Pulmonary artery endothelial cell (primary cell): Measurements from ENCODE around the gene OPRL1. TPM values are rescaled to one million over a fixed set of nuclear protein-coding genes. Genes with fewer than 3 reads are reported as not detected.

ENCODE experiments used
- DNase-seq: peaks from one replicate; pipeline ENCODE4 v3.0.0-alpha.2; 2011; ENCODE audit warnings: low read depth, low spot score
- total RNA-seq: library from RNA; depleted of rRNA; stranded (reverse); fragments of >200 nt; gene quantifications from 2 replicates; pipeline ENCODE4 v1.2.3, GENCODE V29; 2014

The OPRL1 gene
- total RNA-seq, 1 donor from 2014 or later = 2.0 TPM

DNA sequence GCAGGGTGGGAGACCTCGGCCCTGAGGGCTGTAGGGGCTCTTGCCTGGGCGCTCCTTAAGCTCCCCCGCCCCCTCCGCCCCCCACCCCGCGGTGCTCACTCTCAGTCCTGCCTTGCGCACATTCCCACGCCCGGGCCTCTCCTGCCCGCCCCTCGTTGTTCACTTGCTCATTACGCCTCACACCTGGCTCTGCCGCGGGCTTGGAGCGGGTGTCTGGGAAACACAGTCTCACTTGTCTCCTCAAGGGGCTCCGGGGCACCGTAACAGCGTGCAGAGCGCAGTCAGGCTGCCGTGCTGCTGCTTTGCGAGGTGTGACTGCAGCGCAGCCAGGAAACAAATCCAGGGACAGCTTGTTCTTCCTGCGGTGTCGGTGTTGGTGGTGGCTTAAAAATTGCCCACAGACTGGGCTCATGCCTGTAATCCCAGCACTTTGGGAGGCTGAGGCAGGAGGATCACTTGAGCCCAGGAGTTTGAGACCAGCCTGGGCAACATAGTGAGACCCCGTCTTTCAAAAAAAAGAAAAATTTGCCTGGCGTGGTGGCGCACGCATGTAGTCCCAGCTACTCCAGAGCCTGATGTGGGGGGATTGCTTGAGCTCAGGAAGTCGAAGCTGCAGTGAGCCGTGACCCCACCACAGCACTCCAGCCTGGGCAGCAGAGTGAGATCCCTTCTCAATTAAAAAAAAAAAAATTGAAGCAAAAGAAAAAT lies 22.9 kb downstream of the OPRL1 start:
- DNase-seq = no peak

- no peak for DNase-seq
These were observed 24.2 kb downstream of the OPRL1 start for GRCh38 chr20:64103871-64104666.

DNA sequence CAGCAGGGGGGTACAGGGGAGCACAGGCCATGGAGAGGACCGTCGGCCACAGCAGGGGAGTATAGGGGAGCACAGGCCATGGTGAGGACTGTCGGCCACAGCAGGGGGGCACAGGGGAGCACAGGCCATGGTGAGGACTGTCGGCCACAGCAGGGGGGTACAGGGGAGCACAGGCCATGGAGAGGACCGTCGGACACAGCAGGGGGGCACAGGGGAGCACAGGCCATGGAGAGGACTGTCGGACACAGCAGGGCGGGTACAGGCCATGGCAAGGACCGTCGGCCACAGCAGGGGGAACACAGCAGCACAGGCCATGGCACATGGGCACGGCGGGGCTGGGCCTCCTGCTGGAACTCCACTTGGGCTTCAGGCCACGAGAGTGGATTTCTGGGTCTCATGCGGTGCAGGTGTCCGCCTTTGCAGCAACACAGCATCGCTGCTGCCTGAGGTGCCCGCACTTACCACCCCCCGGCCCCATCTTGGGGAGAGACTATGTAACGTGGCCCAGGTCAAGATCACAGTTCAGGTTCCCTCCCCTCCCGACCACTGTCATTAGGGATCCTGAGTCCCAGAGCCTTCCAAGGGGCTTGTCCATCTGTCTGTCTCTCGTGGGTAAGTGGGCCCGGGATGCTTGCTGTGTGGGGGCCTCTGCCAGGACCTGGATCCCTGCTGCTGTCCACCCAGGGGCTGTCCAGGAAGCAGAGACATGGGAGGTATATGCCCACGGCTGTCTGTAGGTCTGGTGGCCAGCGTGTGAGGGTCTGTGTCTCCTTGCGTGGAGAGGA lies 25.0 kb downstream of the OPRL1 start:
- DNase-seq = no peak

- no peak for DNase-seq
These were observed 26.1 kb downstream of the OPRL1 start for GRCh38 chr20:64105846-64106434.

DNA sequence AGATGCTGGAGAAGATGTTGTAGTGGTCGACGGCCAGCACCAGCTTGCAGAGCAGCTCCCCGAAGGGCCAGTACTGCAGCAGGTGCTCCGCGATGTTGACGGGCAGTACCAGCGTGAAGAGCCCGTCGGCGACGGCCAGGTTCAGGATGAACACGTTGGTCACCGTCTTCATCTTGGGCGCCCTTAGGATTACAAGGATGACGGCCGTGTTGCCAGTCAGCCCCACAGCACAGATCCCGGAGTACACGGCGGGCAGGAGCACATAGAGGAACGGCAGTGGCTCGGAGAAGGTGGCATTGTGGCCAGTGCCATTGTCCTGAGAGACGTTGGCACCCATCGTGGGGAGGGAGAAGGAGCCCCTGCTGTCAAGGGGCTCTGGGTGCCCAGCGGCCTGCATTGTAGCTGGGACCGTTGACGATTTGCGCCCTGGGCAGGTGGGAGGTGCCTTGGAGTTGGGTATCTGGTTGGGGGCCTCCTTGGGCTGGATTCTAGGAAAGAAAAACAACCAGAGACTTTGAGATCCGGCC lies 26.6 kb downstream of the OPRL1 start:
- DNase-seq = no peak

DNA sequence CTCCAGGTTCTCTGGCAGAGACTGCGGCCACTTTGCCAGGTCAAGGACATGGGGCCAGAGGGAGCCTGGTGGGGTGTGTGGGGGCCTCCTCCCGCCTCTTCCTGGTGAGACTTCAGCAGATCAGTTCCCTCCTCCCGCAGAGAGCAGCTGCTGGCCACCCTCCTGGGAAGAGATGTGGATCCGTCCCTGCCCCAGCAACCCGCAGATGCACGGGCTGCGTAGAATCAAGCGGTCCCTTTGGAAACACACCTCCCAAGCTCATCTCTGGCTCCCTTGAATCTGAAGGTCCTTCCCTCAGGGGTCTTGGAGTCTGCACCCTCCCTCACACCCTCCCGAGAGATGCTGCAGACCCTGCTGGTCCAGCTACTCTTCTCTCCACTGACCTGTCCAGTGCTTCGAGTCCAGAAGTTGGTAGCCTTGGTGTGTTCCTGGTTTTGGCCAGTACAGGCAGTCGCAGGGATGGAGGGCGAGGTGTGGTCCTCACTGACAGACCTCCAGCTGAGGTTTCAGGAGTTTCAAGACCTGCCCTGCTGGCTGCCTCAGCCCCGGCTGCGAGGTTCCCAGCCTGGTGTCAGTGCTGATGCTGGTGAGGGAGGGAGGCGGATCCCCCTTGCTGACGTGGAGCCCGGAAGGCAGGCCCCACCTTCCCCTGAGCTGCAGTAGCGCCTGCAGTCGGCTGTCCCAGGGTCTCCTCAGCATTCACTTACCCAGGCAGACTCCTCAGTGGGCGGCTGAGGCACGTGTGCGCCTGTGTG lies 27.3 kb downstream of the OPRL1 start, which contains the start of gene NPBWR2:
NPBWR2 (minus strand) TSS at position 585 of the 755 bp plus-strand sequence. CDS start 734 bp downstream, outside the sequence.
- no peak for DNase-seq

GRCh38 chr20:64107736-64108457 lies 28.0 kb downstream of the OPRL1 start:
- no peak for DNase-seq

DNA sequence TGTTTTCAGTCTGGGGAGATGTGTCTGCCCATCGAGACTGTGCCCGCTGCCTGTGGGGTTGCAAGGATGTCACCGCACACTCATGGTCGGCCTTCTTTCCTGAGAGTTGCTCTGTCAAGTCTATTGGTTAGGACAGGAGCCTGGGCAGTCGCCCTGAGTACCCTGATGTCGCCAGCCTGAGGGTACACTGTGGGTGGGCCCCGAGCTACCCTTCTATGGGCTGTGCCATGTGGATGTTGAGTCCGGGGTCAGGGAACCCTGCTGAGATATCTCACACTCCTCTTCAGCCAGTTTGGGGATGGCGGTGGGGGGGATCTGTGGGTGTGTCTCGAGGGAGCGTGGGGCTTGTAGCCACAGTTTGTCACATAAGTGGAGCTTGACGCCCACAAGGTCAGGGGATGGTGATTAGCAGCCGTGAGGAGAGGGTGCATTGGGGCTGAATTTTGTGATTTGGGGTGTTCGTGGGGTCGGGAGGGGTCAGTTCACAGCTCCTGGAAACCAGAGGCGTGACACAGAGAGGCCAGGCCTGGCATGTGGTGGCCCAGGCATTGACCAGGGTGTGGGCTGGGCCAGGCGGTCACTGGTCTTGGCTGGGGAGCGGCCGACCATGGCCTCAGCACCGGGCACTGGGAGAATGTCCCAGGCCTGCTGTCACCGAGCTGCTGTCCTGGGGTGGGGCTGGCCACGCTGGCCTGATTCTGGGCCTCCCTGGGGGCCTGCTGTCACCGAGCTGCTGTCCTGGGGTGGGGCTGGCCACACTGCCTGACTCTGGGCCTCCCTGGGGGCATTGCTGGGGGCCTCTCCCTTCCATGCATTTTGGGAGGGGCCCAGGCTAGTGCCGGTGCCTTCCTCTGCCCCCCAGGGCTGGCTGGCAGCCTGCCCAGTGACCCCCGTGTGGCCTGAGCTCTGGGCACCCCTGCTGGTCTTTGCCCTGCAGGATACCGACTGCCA lies 29.1 kb downstream of the OPRL1 start:
- DNase-seq = no peak

DNA sequence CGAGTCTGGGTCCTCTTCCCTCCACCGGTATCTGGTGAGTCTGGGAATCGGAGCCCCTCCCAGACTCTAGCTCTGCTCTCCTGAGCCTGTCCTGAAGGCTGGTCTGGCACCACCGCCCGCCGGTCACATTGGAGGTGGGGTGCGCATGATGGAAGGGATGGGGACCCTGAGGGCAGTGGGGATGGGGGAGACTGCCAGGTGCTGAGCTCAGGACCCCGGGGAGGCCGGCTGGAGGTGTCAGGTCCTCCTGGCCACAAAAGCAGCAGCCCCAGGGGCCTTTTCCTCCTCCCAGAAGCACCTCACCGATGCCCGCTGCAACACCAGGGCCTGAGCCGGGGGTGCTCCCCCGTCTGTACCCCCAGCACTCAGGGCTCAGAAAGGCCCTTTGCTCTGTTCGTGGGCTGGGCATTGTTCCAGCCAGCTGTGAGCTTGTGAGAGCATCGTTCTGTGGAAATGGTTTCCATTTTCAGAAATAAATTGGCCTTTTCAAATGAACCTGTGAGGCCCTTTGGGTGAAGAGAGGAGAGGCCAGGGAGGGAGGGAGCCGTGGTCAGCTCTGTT lies 30.0 kb downstream of the OPRL1 start:
- no peak for DNase-seq

DNA sequence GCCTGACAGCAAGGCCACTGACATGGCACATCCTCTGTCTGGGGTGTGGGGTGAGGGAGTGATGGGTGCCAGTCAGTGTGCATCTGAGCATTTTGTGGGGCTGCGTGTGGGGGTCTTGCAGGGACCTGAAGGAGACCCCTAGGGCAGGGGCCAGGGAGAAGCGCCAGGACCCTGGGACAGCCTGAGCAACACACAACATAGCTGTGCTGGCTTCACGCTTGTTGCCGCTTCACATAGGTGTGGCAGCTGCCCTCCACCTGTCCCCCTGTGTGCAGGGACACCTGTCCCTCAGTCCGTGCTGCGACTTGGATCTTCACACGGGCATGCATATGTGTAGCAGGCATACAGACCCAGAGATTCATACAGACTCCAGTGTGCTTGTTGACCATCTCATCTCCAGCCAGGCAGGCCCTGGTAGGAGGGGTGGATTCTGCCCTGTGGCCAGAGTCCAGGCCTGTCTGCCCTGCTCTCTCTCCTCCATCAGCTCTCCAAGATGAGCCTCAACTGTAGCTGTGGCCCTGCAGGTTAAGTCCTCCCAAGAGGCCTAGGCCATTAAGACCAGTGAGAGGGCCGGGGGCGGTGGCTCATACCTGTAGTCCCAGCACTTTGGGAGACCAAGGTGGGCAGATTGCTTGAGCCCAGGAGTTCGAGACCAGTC lies 30.7 kb downstream of the OPRL1 start:
- no peak for DNase-seq

DNA sequence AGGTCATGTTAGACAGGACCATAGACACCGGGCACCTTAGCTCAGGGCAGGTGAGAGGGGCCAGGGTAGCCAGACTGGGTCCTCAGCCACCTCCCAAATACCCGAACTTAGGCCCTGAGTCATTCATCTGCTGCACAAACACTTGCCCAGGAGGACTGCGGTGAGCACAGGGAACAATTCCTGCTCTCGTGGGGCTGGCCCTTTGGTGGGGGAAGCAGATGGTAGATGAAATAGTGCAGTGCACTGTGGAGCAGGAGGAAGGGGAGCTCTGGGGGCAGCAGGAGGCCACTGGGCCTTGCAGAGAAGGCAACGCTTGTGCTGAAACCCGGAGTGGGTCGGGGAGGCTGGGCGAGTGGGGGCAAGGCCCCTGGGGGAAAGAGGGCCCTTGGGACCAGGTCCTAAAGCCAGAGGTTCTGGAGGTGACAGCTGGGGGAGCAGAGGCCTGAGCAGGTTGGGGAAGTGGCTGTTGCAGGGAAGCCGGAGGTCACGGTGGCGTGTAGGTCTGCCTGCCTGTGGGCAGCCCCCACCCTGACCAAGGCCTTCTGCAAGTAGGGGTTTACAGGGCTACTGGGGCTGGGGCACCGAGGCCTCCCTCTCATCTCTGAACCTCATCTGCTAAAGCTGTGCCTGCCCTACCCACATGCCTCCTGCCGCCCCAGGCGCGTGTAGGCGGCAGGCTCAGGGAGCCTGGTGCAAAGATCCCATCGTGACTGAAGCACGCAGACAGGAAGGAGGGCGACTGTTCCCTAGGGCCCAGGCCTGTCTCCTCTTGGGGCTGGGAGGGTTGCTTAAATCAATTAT lies 32.2 kb downstream of the OPRL1 start:
- DNase-seq = no peak

GRCh38 chr20:64112691-64113443 lies 33.0 kb downstream of the OPRL1 start:
- no peak for DNase-seq

DNA sequence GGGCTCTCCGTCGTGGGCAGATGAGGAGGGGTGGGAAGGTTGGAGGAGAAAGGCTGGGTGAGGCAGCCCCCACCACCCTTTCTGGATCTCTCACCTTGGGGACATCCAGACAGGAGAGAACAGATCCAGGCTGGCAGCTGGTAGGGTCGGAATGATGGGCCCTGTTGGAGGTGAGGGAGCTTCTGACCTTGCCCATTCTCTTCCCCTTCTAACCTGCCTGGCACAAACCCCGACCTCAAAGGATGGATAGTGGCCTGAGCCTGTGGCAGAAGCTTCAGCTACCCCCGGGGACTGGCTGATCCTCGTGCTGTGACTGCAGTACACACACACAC lies 33.5 kb downstream of the OPRL1 start:
- DNase-seq = no peak

DNA sequence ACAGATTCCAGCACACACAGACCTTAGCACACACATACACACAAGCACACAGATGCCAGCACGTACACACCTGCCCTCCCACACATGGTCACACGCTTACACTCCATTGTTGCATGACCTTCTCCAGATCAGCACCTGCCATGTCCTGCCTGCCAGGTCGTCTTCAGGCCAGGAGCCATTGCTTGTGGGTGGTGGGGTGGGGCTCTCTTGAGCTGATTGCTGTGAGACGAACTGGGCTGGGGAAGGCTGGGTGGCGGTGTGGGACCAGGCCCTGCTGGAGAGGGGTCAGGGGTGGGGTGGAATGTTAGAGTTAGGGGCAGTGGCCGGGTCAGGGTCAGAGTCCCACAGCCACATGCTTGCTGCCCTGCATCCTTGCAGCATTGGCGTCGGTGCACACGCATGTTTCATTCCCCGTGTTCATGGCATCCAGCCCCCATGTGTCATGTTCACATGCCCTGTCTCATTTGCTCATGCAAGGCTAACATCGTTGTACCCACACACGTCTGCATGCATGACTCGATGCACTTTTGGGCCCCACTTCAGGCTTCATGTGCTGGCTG lies 34.0 kb downstream of the OPRL1 start:
- no peak for DNase-seq

DNA sequence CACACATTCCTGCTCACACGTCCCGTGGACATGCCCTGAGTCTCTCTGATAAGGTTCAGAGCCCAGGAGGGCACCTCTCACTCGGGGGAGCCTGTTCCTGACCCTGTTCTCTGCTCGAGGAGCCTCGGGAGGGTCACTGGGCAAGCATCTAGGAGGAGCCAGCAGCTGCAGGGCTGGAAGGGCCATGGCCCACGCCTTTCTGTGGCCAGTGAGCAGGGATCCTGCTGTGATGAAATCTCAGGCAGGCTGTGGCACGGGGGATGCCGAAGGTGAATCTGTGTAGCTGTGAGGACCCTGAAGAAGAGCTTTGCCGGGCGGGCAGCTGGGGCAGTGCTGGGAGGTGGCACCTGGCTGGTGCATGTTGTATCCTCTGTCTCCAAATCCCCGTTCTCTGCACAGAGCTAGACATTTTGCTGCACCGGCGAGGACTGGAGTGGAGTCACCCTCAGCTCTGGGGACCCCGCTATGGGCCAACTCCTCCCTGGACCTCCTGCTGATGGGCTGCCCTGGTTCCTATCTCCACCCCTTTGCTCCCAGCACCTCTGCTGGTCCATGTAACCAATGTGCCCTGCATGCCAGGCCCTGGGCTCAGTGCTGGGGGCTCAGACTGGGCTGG lies 34.6 kb downstream of the OPRL1 start:
- no peak for DNase-seq
